GM23338 (cell line): Measurements from ENCODE around the gene CIC. TPM values are rescaled to one million over a fixed set of nuclear protein-coding genes. Genes with fewer than 3 reads are reported as not detected.

Experiments
- ATAC-seq: fragments of 200-7000 bp; cut with Tn5 transposase; 3 replicates; pipeline ENCODE4 v1.9.1; 2020
- DNase-seq: peaks from one replicate; pipeline ENCODE4 v3.0.0-alpha.2; 2015; ENCODE audit warnings: low spot score
- H2AFZ ChIP-seq: fragments of 200-600 bp; sonication (generic); 2 replicates; pipeline ENCODE4 v1.8.0; 2016; ENCODE audit warnings: antibody characterized with exemption, mild to moderate bottlenecking, moderate library complexity
- H3F3A ChIP-seq: fragments of 200-600 bp; sonication (generic); replicated peaks from 2 replicates; pipeline ENCODE4 v1.8.0; 2017; ENCODE audit warnings: antibody characterized with exemption, mixed run types, low read depth
- H3K27ac ChIP-seq: fragments of 200-600 bp; sonication (generic); 2 replicates; pipeline ENCODE4 v1.6.1; 2016; ENCODE audit warnings: low read depth
- H3K27me3 ChIP-seq: fragments of 200-600 bp; sonication (generic); 2 replicates; pipeline ENCODE4 v1.8.0; 2016; ENCODE audit warnings: mild to moderate bottlenecking, mixed run types, moderate library complexity; ENCODE audit not compliant: insufficient read depth
- H3K36me3 ChIP-seq: fragments of 200-600 bp; sonication (generic); 2 replicates; pipeline ENCODE4 v1.8.0; 2016; ENCODE audit warnings: mild to moderate bottlenecking; ENCODE audit not compliant: insufficient read depth
- H3K4me1 ChIP-seq: fragments of 200-600 bp; sonication (generic); 2 replicates; pipeline ENCODE4 v1.8.0; 2016; ENCODE audit warnings: mild to moderate bottlenecking, moderate library complexity; ENCODE audit not compliant: insufficient read depth
- H3K4me2 ChIP-seq: fragments of 200-600 bp; sonication (generic); 2 replicates; pipeline ENCODE4 v1.7.1; 2017; ENCODE audit warnings: mixed run types
- H3K4me3 ChIP-seq: fragments of 200-600 bp; sonication (generic); 2 replicates; pipeline ENCODE4 v1.6.1; 2016; ENCODE audit warnings: mixed run types
- H3K79me2 ChIP-seq: fragments of 200-600 bp; sonication (generic); replicated peaks from 2 replicates; pipeline ENCODE4 v1.8.0; 2017; ENCODE audit warnings: mild to moderate bottlenecking; ENCODE audit not compliant: insufficient read depth
- H3K9me2 ChIP-seq: fragments of 200-600 bp; sonication (generic); 2 replicates; pipeline ENCODE4 v1.8.0; 2017; ENCODE audit not compliant: insufficient read depth
- H4K20me1 ChIP-seq: fragments of 200-600 bp; sonication (generic); replicated peaks from 2 replicates; pipeline ENCODE4 v1.8.0; 2017; ENCODE audit warnings: mild to moderate bottlenecking; ENCODE audit not compliant: insufficient read depth
- H3K27ac Mint-ChIP-seq: 2 replicates; pipeline ENCODE4 v1.8.0; 2020; ENCODE audit warnings: inconsistent platforms, mild to moderate bottlenecking, moderate library complexity, mixed read lengths
- H3K27me3 Mint-ChIP-seq: 3 replicates; pipeline ENCODE4 v1.8.0; 2022; ENCODE audit warnings: low read depth, mild to moderate bottlenecking, moderate library complexity, mixed read lengths, inconsistent platforms; ENCODE audit not compliant: insufficient read depth, poor library complexity
- H3K36me3 Mint-ChIP-seq: 3 replicates; pipeline ENCODE4 v1.8.0; 2021; ENCODE audit warnings: low read depth, mild to moderate bottlenecking, inconsistent platforms, moderate library complexity, mixed read lengths
- H3K4me1 Mint-ChIP-seq: 3 replicates; pipeline ENCODE4 v1.8.0; 2020; ENCODE audit warnings: mild to moderate bottlenecking, inconsistent platforms, mixed read lengths
- H3K4me3 Mint-ChIP-seq: 3 replicates; pipeline ENCODE4 v1.8.0; 2021; ENCODE audit warnings: moderate library complexity, mild to moderate bottlenecking, inconsistent platforms, mixed read lengths
- H3K9me3 Mint-ChIP-seq: 3 replicates; pipeline ENCODE4 v1.8.0; 2020; ENCODE audit warnings: moderate library complexity, mild to moderate bottlenecking, inconsistent platforms, mixed read lengths
- CREB1 ChIP-seq: fragments of 250-450 bp; sonication (Bioruptor Pico); IDR thresholded peaks from 2 replicates; pipeline ENCODE4 v1.5.0; 2020; ENCODE audit warnings: low read depth, mild to moderate bottlenecking, moderate library complexity
- ETS1 ChIP-seq: IDR thresholded peaks from 2 replicates; pipeline ENCODE4 v1.6.1; 2016; ENCODE audit warnings: antibody characterized with exemption
- EZH2 ChIP-seq: fragments of 200-600 bp; sonication (generic); IDR thresholded peaks from one replicate; pipeline ENCODE4 v1.8.0; 2017; ENCODE audit warnings: antibody characterized with exemption, mild to moderate bottlenecking, low read depth; ENCODE audit not compliant: unreplicated experiment
- EZH2phosphoT487 ChIP-seq: fragments of 200-600 bp; sonication (generic); IDR thresholded peaks from one replicate; pipeline ENCODE4 v1.8.1; 2018; ENCODE audit warnings: antibody characterized with exemption; ENCODE audit not compliant: unreplicated experiment
- JUNB ChIP-seq: IDR thresholded peaks from one replicate; pipeline ENCODE4 v1.6.1; 2016; ENCODE audit warnings: antibody characterized with exemption; ENCODE audit not compliant: unreplicated experiment
- POLR2AphosphoS5 ChIP-seq: IDR thresholded peaks from 2 replicates; pipeline ENCODE4 v1.6.1; 2016; ENCODE audit warnings: antibody characterized with exemption, low read depth
- ZNF114 ChIP-seq: fragments of 250-450 bp; sonication (Bioruptor Pico); IDR thresholded peaks from 2 replicates; pipeline ENCODE4 v1.5.0; 2020; ENCODE audit warnings: mild to moderate bottlenecking, moderate library complexity
- polyA plus RNA-seq: library from polyadenylated mRNA; unstranded; fragments of >200 nt; fragmentation: Nextera tagmentation; extraction: Ambion mirVana; gene quantifications from 2 replicates; pipeline ENCODE4 v1.2.1, GENCODE V29; 2016
- total RNA-seq: library from RNA; depleted of rRNA; stranded (reverse); fragments of >200 nt; shearing (Covaris generic); gene quantifications from 2 replicates; pipeline ENCODE4 v1.2.3, GENCODE V29; 2014

The CIC gene
- total and polyA plus RNA-seq, 2 experiments from 2014 or later, result 13.2 to 42.0 TPM

GRCh38 chr19:42252365-42253244 lies 16.4 kb upstream of the CIC start:
- peak overlapping the region; percentile 92 for H3K27ac ChIP-seq
- no peaks in the 10 kb centered on the region for H3K36me3 ChIP-seq
- peak overlapping the region; percentile 96 for H3K4me3 ChIP-seq
- H3K9me3 Mint-ChIP-seq, result no peaks in the 10 kb centered on the region; the same call in 1 of the 3 replicates
- H3K4me2 ChIP-seq, result peak overlapping the region; percentile 96
- H3K9me2 ChIP-seq, result no peaks in the 10 kb centered on the region
- no peak overlapping the region for H2AFZ ChIP-seq
- peak overlapping the region; percentile 88 for H3K4me3 Mint-ChIP-seq
- peak overlapping the region; percentile 94 for H3K27ac Mint-ChIP-seq
- DNase-seq (peak; percentile 42), ATAC-seq (no peak)
- peaks cover 35% of the 10 kb centered on the region for H3K4me1 Mint-ChIP-seq
- H4K20me1 ChIP-seq, result no peaks in the 10 kb centered on the region; the same call in 1 of the 2 replicates
- TF ChIP-seq JUNB, result no peak
- no peak for TF ChIP-seq EZH2
- TF ChIP-seq CREB1, result peak; percentile 47; the same call in 1 of the 2 replicates
- peaks cover 17% of the 10 kb centered on the region for H3F3A ChIP-seq
- peaks cover 10% of the 10 kb centered on the region; the same call in 2 of the 3 replicates for H3K36me3 Mint-ChIP-seq
- H3K79me2 ChIP-seq, result peaks cover 38% of the 10 kb centered on the region
- peaks cover 34% of the 10 kb centered on the region for H3K27me3 Mint-ChIP-seq
- peaks cover 15% of the 10 kb centered on the region for H3K27me3 ChIP-seq
- H3K4me1 ChIP-seq, result peaks cover 27% of the 10 kb centered on the region

- peak; percentile 79 for DNase-seq
- H3K27ac ChIP-seq, result peak overlapping the region; percentile 98
- no peaks in the 10 kb centered on the region; the same call in 1 of the 2 replicates for H4K20me1 ChIP-seq
- peaks cover 35% of the 10 kb centered on the region for H3K4me1 Mint-ChIP-seq
- peak overlapping the region; percentile 94 for H3K27ac Mint-ChIP-seq
- peaks cover 38% of the 10 kb centered on the region for H3K79me2 ChIP-seq
- H3K36me3 Mint-ChIP-seq, result peaks cover 10% of the 10 kb centered on the region; the same call in 2 of the 3 replicates
- H2AFZ ChIP-seq, result no peak overlapping the region
- H3K4me2 ChIP-seq, result peak overlapping the region; percentile 96
- no peaks in the 10 kb centered on the region for H3K9me2 ChIP-seq
- no peaks in the 10 kb centered on the region; the same call in 1 of the 3 replicates for H3K9me3 Mint-ChIP-seq
- peaks cover 17% of the 10 kb centered on the region for H3F3A ChIP-seq
- H3K27me3 ChIP-seq, result peaks cover 17% of the 10 kb centered on the region
- peak; percentile 13 for ATAC-seq
- H3K4me1 ChIP-seq, result peaks cover 27% of the 10 kb centered on the region
- no peak; the same call in 1 of the 2 replicates for TF ChIP-seq POLR2AphosphoS5
- 0 out of 2 replicates have a peak, but pooled peaks have one; percentile 30 for TF ChIP-seq ETS1
- no peak for TF ChIP-seq ZNF114 (CRISPR knock-in tag)
- TF ChIP-seq EZH2phosphoT487, result no peak
- H3K4me3 Mint-ChIP-seq, result peak overlapping the region; percentile 88
- no peaks in the 10 kb centered on the region for H3K36me3 ChIP-seq
- H3K4me3 ChIP-seq, result peak overlapping the region; percentile 96
- H3K27me3 Mint-ChIP-seq, result peaks cover 38% of the 10 kb centered on the region
Observed at GRCh38 chr19:42253245-42254088, 15.6 kb upstream of the CIC start.
